Mucosa of descending colon (tissue), 3 donors: ENCODE data around the gene MFAP3. TPM values are rescaled to one million over a fixed set of nuclear protein-coding genes. Genes with fewer than 3 reads are reported as not detected.
"Not testable (repeated sequence)": the region's sequence is repeated elsewhere in the genome, so short reads cannot be mapped to it uniquely, and the experiment has no call there.

Source experiments
- ATAC-seq: fragments of 200-7000 bp; cut with Tn5 transposase; one replicate; pipeline ENCODE4 v1.9.1; 2020; ENCODE audit warnings: mild to moderate bottlenecking, moderate library complexity
- DNase-seq, 3 donors: peaks; one replicate each; pipeline ENCODE4 v3.0.0-alpha.2; 2020
- H3K36me3 ChIP-seq: fragments of 200-600 bp; one replicate; pipeline ENCODE4 v1.8.0; 2021; ENCODE audit warnings: low read depth, mild to moderate bottlenecking
- H3K4me1 ChIP-seq: fragments of 200-600 bp; one replicate; pipeline ENCODE4 v1.8.0; 2021; ENCODE audit warnings: low read depth, mild to moderate bottlenecking
- H3K4me3 ChIP-seq: fragments of 200-600 bp; one replicate; pipeline ENCODE4 v1.8.0; 2021; ENCODE audit warnings: mild to moderate bottlenecking
- H3K9me3 ChIP-seq: fragments of 200-600 bp; one replicate; pipeline ENCODE4 v1.8.0; 2021; ENCODE audit warnings: mild to moderate bottlenecking
- CTCF ChIP-seq: fragments of 200-600 bp; IDR thresholded peaks from one replicate; pipeline ENCODE4 v1.8.0; 2022; ENCODE audit warnings: antibody characterized with exemption, mild to moderate bottlenecking
- intact Hi-C, 2 donors: fragments of 100-400 bp; cut with DNase I in 1 of 2; cut with micrococcal nuclease in 1 of 2; formaldehyde crosslinking; loops; one replicate each; pipeline versions ENCODE4 v1.11.0 to v1.11.1; 2022; cut with DNase I, micrococcal nuclease
- total RNA-seq, 3 donors: library from RNA; stranded (reverse); fragmentation: NEBNext Ultra II Directional in 2 of 3; extraction: Animal tissue kit (Norgen Biotek cat#: 25700) in 2 of 3; gene quantifications; one replicate each; pipeline versions ENCODE4 v1.2.1 to v1.2.4, GENCODE V29; 2021 to 2023
- donor health status: DM: no; HTN: no; CAD: no; lungs with moderate emphysema.
- donor health status: DM: no; HTN: no; CAD: no.
- donor health status: DM: no; HTN: yes; CAD: no.

Gene MFAP3
- total RNA-seq, 3 donors from 2014 or later: 28.1 to 33.4 (median 31.5) TPM

- Histone ChIP-seq H3K4me1 (no peaks in the 10 kb centered on the region), H3K9me3 (no peaks in the 10 kb centered on the region), H3K36me3 (no peaks in the 10 kb centered on the region), H3K4me3 (no peak overlapping the region)
- TF ChIP-seq CTCF: no peak
- no peak for DNase-seq
- ATAC-seq: no peak
- intact Hi-C loops: no loop called here
Measured at GRCh38 chr5:154015071-154015693, 23.6 kb upstream of the MFAP3 start.

DNA sequence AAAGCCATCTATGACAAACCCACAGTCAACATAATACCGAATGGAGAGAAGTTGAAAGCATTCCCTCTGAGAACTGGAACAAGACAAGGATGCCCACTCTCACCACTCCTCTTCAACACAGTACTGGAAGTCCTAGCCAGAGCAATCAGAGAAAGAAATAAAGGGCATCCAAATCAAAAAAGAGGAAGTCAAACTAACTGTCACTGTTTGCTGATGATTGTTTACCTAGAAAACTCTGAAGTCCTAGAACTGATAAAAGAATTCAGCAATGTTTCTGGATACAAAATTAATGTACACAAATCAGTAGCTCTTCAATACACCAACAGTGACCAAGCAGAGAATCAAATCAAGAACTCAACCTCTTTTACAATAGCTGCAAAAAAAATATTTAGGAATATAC is 19.8 kb upstream of the MFAP3 start:
- H3K4me3 ChIP-seq, H3K9me3 ChIP-seq, H3K36me3 ChIP-seq, intact Hi-C loops, H3K4me1 ChIP-seq, ATAC-seq, DNase-seq: not testable (repeated sequence)

DNA sequence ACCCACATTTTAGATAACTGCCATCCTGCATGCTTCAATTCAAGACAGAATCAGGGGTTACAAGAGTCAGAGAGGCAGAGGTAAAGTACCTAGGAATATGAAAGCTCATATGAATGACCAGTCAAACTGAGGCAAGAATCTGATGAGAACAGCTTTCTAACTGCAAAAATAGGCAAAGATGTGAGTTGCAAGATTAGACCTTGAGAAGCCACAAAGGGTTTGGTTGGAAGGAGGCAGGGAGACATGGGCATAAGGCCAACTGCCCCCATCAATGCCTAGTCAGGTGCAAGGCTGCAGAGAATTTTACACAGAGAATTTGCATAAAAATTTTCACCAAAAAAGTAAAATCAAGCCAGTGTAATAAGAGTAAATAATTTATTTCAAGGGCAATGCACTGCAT is 12.8 kb upstream of the MFAP3 start:
- DNase-seq: no peak
- no peaks in the 10 kb centered on the region for H3K4me1 ChIP-seq
- intact Hi-C loops: no loop called here

GRCh38 chr5:154031937-154032489 is 6.8 kb upstream of the MFAP3 start:
- intact Hi-C loops: no loop called here
- Histone ChIP-seq H3K9me3 (no peaks in the 10 kb centered on the region), H3K36me3 (no peaks in the 10 kb centered on the region), H3K4me3 (no peak overlapping the region), H3K4me1 (no peaks in the 10 kb centered on the region)
- no peak for ATAC-seq
- DNase-seq: no peak
- TF ChIP-seq CTCF: no peak

More for the DNA sequence above, 12.8 kb upstream of the MFAP3 start:
- Histone ChIP-seq H3K9me3 (no peaks in the 10 kb centered on the region), H3K36me3 (no peaks in the 10 kb centered on the region), H3K4me3 (no peak overlapping the region)
- no peak for TF ChIP-seq CTCF
- ATAC-seq: no peak

- peaks cover 7% of the 10 kb centered on the region for H3K4me1 ChIP-seq
Measured at GRCh38 chr5:154034944-154035343, 3.8 kb upstream of the MFAP3 start.

More at GRCh38 chr5:154034944-154035343, 3.8 kb upstream of the MFAP3 start:
- H3K4me3 ChIP-seq: no peak overlapping the region
- intact Hi-C loops: no loop called here
- DNase-seq (no peak), ATAC-seq (no peak)
- H3K9me3 ChIP-seq: no peaks in the 10 kb centered on the region
- TF ChIP-seq CTCF: no peak
- no peaks in the 10 kb centered on the region for H3K36me3 ChIP-seq
